Fibroblast of peridontal ligament (primary cell): ENCODE data around the gene MANEA.

Experiments used
- DNase-seq: peaks from one replicate; pipeline ENCODE4 v3.0.0-alpha.2; 2010; ENCODE audit errors: extremely low read depth

The MANEA gene

GRCh38 chr6:95587989-95588388, 10.7 kb downstream of the MANEA start:
- DNase-seq, result no peak

DNA sequence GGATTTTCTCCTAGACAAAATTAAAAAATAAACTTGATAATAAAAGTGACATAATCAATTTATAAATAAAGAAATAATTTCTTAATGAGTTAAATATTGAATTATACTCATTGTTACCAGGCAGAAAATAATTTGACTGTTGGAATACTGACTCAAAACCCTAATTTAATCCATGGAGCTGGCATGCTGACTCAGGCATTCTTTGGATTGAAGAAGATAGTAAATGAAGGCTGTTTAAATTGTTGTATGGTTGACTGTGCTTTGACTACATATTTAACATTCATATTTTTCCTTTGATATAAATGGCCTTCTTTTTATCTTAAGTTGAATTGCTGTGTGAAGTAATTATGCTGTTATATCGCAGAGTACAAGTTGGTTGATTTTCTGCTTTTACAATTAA, 11.7 kb downstream of the MANEA start:
- DNase-seq, result no peak

DNA sequence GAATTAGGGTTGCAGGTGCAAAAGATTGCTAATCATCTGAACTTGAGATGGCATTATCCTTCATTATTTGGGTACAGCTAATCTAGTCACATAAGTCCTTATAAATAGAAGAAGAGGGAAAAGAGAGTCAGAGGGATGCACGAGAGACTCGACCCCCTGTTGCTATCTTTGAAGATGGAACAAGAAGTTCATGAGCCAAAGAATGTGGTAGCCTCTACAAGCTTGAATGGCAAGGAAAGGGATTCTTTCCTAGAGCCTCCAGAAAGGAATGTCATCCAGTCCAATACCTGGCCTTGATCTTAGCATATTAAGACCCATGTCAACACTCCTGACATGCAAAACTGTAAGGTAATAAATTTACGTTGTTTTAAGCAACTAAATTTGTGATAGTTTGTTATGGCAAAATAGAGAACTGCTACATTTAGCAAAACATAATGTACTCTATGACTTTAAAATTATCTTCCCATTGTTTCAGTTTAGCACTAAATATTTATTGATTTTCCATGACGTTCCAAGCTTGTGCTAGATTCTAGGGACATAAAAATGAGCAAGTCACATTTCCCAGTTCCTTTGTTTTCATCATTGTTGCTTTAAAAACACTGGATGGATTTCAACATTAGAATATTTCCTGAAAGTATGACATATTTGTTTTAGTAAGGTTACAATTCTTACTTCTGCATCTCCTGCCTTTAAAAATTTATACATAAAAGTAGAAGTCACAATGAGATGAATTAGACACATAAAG, 12.7 kb downstream of the MANEA start:
- no peak for DNase-seq

GRCh38 chr6:95593025-95593424, 15.7 kb downstream of the MANEA start:
- no peak for DNase-seq

GRCh38 chr6:95596021-95596420, 18.7 kb downstream of the MANEA start:
- no peak for DNase-seq

- DNase-seq, result peak; percentile 19
Measured at GRCh38 chr6:95599706-95600105, 22.4 kb downstream of the MANEA start.

DNA sequence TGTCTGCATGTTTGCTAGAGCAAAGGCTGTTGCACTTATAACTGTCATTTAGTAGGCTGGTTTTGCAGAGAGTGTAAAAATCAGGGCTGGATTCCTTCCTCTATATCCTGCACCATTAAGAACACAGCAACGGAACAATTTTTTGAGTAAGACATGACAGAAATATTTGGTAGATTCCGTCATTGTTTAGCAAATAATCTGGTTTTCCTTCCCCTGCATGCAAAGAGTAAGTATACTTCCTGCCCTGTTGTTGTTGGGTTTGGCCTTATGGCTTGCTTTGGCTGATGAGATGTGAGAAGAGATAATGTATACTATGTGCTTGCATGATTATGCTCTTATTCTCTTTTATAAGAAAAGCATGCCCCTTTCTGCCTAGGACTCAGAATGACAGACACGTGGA, 23.8 kb downstream of the MANEA start:
- DNase-seq, result peak; percentile 21

GRCh38 chr6:95614094-95614493, 36.8 kb downstream of the MANEA start:
- no peak for DNase-seq

- DNase-seq, result no peak
Measured at GRCh38 chr6:95629551-95629950, 52.2 kb downstream of the MANEA start.

GRCh38 chr6:95636552-95637431, 59.5 kb downstream of the MANEA start:
- no peak for DNase-seq

GRCh38 chr6:95648636-95649035, 71.3 kb downstream of the MANEA start:
- no peak for DNase-seq

DNA sequence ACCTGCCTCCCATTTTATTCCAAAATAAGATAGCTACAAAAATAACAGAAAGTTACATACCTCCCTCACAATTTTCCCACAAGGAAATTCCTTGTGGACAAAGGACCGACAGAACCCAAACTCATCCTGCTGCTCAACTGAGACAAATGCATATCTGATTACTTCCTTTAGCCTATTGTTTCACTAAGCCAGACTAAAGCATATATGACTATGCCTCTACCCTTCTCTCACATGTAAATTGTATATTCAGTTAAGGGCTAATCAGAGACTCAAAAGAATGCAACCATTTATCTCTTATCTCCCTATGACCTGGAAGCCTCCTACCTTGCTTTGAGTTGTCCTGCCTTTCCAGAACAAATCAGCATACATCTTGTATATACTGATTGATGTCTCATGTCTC, 72.1 kb downstream of the MANEA start:
- DNase-seq, result no peak

DNA sequence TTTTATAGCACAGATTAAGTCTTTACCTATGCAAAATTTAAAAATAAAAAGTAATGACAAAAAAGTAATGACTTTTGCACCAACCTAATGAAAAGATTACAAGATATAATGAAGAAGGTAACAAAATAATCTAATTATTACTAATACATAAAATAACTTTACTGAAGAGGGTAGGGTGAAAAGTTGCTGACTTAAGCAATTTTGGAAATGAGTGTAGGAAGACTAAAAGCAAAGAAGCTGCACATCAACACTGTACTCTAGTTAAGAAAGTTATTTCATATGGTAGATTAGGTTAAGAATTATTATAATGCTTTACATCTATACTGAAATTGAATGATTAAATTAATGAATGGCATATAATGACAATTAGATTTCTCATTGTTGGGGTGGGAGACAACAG, 76.8 kb downstream of the MANEA start:
- DNase-seq, result no peak

DNA sequence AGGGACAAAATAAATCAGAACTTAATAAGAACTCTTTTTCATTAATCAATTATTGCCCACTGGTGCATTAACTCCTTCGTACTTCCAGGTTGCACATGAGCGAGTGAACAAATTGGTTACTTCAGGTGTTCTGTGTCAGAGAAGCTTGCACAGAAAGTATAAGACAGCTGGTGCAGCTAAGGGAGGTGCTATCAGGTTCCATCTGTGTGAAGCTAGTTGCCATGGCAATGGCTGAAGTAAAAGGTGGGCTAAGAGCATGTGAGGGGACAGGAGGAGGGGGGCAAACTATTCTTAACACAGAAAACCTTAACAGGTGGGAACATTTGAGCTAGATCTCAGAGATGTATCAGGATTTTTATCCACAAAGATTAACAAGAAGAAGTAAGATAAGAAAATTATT, 81.6 kb downstream of the MANEA start:
- DNase-seq, result no peak
